Heart left ventricle (tissue), 16 donors: ENCODE measurements around the gene SND1. TPM values are rescaled to one million over a fixed set of nuclear protein-coding genes. Genes with fewer than 3 reads are reported as not detected.

Experiments
- ATAC-seq, 4 donors: fragments of 200-7000 bp; cut with Tn5 transposase; one replicate each; pipeline ENCODE4 v1.9.1; 2020 to 2022; ENCODE audit warnings: moderate library complexity in 4 of 4, mild to moderate bottlenecking in 3 of 4, moderate number of reproducible peaks in 1 of 4
- DNase-seq, 5 donors: peaks; one replicate each; pipeline ENCODE4 v3.0.0-alpha.2; 2020
- H3K27ac ChIP-seq, 12 donors: fragments of 200-600 bp; sonication (generic) in 4 of 12; one replicate each; pipeline versions ENCODE4 v1.5.0 to v1.8.0; 2016 to 2022; ENCODE audit warnings: mild to moderate bottlenecking in 2 of 12
- H3K27me3 ChIP-seq, 9 donors: fragments of 200-600 bp; sonication (generic) in 2 of 9; one replicate each; pipeline versions ENCODE4 v1.5.1 to v1.8.0; 2016 to 2022; ENCODE audit warnings: mild to moderate bottlenecking in 3 of 9
- H3K36me3 ChIP-seq, 9 donors: fragments of 200-600 bp; sonication (generic) in 2 of 9; one replicate each; pipeline versions ENCODE4 v1.5.0 to v1.8.0; 2018 to 2022; ENCODE audit warnings: mild to moderate bottlenecking in 2 of 9
- H3K4me1 ChIP-seq, 12 donors: fragments of 200-600 bp; sonication (generic) in 4 of 12; one replicate each; pipeline versions ENCODE4 v1.5.0 to v1.8.0; 2016 to 2022; ENCODE audit warnings: mild to moderate bottlenecking in 3 of 12
- H3K4me3 ChIP-seq, 12 donors: fragments of 200-600 bp; sonication (generic) in 4 of 12; one replicate each; pipeline versions ENCODE4 v1.5.0 to v1.8.0; 2017 to 2022; ENCODE audit warnings: mild to moderate bottlenecking in 9 of 12, moderate library complexity in 4 of 12
- H3K9me3 ChIP-seq, 12 donors: fragments of 200-600 bp; sonication (generic) in 4 of 12; one replicate each; pipeline versions ENCODE4 v1.5.0 to v1.8.0; 2016 to 2022; ENCODE audit warnings: mild to moderate bottlenecking in 1 of 12
- CTCF ChIP-seq, 12 donors: fragments of 200-600 bp; sonication (generic) in 4 of 12; IDR thresholded peaks; one replicate each; pipeline versions ENCODE4 v1.5.0 to v1.8.0; 2018 to 2022; ENCODE audit warnings: antibody characterized with exemption in 12 of 12, mild to moderate bottlenecking in 5 of 12
- POLR2A ChIP-seq, 2 donors: fragments of 450-650 bp; IDR thresholded peaks; one replicate each; pipeline ENCODE4 v1.6.1; 2017; ENCODE audit warnings: antibody characterized with exemption in 2 of 2, mild to moderate bottlenecking in 2 of 2, moderate library complexity in 2 of 2
- WGBS, 4 donors: extraction: QIAGEN DNeasy Blood & Tissue Kit in 2 of 4; methylation state at CpG; one replicate each; pipeline versions ENCODE4 v1.1.5 to v1.1.7; 2013 to 2018; 5-methylcytosine and 5-hydroxymethylcytosine counted together
- intact Hi-C, 10 donors: fragments of 100-400 bp; cut with DNase I; formaldehyde crosslinking; loops; one replicate each; pipeline versions ENCODE4 v1.11.1 to v1.14.2; 2022
- polyA plus RNA-seq, 2 donors: library from polyadenylated mRNA; stranded (reverse); fragments of 200-250 nt; gene quantifications; one replicate each; pipeline ENCODE4 v1.2.3, GENCODE V29; 2013
- total RNA-seq, 9 donors: library from RNA; depleted of rRNA in 2 of 9; stranded (reverse); fragments of >200 nt in 2 of 9; fragmentation: NEBNext Ultra II Directional in 3 of 9; extraction: Animal tissue kit (Norgen Biotek cat#: 25700) in 3 of 9; gene quantifications; one replicate each; pipeline versions ENCODE4 v1.1.0 to v1.2.4, GENCODE V29; 2016 to 2023
- donor health status: ischemic (EF 13 %, LVEDD 7.1; RV severe dilation, severe dysfunction).
- donor health status: healthy with polysubstance abuse.
- donor health status: DM: no; HTN: yes; CAD: no.
- donor health status: DM: no; HTN: no; CAD: no.
- donor health status: ischemic (EF 25% LVEDD 6.9; RV normal size, moderate dysfunction).
- donor health status: ischemic (EF 25% LVEDD 5.7; RV mildly dilated, moderate dysfunction).
- donor health status: healthy.
- donor health status: DM: yes; HTN: yes; CAD: no.
- donor health status: ischemic (EF 35%, LVEDD 5.7; RV mildly dilated, moderate dysfunction).
- donor health status: nonischemic (EF 11% LVEDD 7.7; RV severe dilation, severe dysfunction).
- donor health status: DM: yes; HTN: yes; CAD: no.
- donor health status: PGD.
- donor health status: ischemic (EF 29% LVEDD 5.4; RV normal size, mild dysfunction).
- donor health status: nonischemic (EF 23%, LVEDD 6.1; RV moderate dilation, normal function).

SND1 gene
- total and polyA plus RNA-seq, 11 donors = 45.6 to 115 (median 76.3) TPM

GRCh38 chr7:128000048-128000447 is 348.1 kb downstream of the SND1 start:
- H3K9me3 ChIP-seq = no peaks in the 10 kb centered on the region
- H3K36me3 ChIP-seq = peaks cover 0 to 7% (median 0%) of the 10 kb centered on the region in 9 donors
- 80 to 100% (median 94%) methylated on average over 1 of the region's 1 CpG for WGBS, 4 donors
- TF ChIP-seq POLR2A (IDR thresholded peaks at IDR 0.05) (no peak), CTCF (IDR thresholded peaks at IDR 0.05) (no peak)
- peak overlapping the region in 1 of 12 donors; percentile 66 for H3K27ac ChIP-seq
- intact Hi-C loops = no loop called here
- no peak for DNase-seq
- H3K4me3 ChIP-seq = no peak overlapping the region
- peaks cover 0 to 77% (median 30%) of the 10 kb centered on the region in 12 donors for H3K4me1 ChIP-seq
- ATAC-seq = no peak
- no peaks in the 10 kb centered on the region for H3K27me3 ChIP-seq

GRCh38 chr7:128000854-128001265 is 348.9 kb downstream of the SND1 start:
- Histone ChIP-seq H3K9me3 (no peaks in the 10 kb centered on the region), H3K4me3 (peak overlapping the region in 5 of 12 donors; percentile 1 to 27 (median 7)), H3K4me1 (peaks cover 0 to 72% (median 22%) of the 10 kb centered on the region in 12 donors), H3K36me3 (peaks cover 0 to 7% (median 0%) of the 10 kb centered on the region in 9 donors), H3K27ac (peak overlapping the region in 2 of 12 donors; percentile 17 to 66), H3K27me3 (no peaks in the 10 kb centered on the region)
- intact Hi-C loops = no loop called here
- no peak for DNase-seq
- TF ChIP-seq CTCF (IDR thresholded peaks at IDR 0.05) (no peak), POLR2A (IDR thresholded peaks at IDR 0.05) (no peak)
- no peak for ATAC-seq
- 53 to 75% (median 60%) methylated on average over 6 of the region's 6 CpGs for WGBS, 4 donors

GRCh38 chr7:128003167-128003566 is 351.2 kb downstream of the SND1 start:
- H3K4me3 ChIP-seq = no peak overlapping the region
- no peaks in the 10 kb centered on the region for H3K9me3 ChIP-seq
- ATAC-seq (peak in 1 of 4 donors; percentile 33), DNase-seq (no peak)
- H3K27ac ChIP-seq = peak overlapping the region in 1 of 12 donors; percentile 77
- intact Hi-C loops = no loop called here
- H3K36me3 ChIP-seq = no peaks in the 10 kb centered on the region
- peaks cover 0 to 72% (median 14%) of the 10 kb centered on the region in 12 donors for H3K4me1 ChIP-seq
- TF ChIP-seq POLR2A (IDR thresholded peaks at IDR 0.05) (no peak), CTCF (IDR thresholded peaks at IDR 0.05) (no peak)
- H3K27me3 ChIP-seq = no peaks in the 10 kb centered on the region
- WGBS, 4 donors = 88 to 92% (median 89%) methylated on average over 3 of the region's 3 CpGs

GRCh38 chr7:128003787-128004186 is 351.8 kb downstream of the SND1 start:
- no peak for DNase-seq
- WGBS, 4 donors = 62 to 75% (median 72%) methylated on average over 2 of the region's 2 CpGs
- Histone ChIP-seq H3K4me3 (no peak overlapping the region), H3K9me3 (no peaks in the 10 kb centered on the region), H3K27ac (peak overlapping the region in 1 of 12 donors; percentile 77), H3K36me3 (no peaks in the 10 kb centered on the region), H3K27me3 (no peaks in the 10 kb centered on the region), H3K4me1 (peaks cover 0 to 71% (median 12%) of the 10 kb centered on the region in 12 donors)
- peak in 2 of 4 donors; percentile 31 to 53 for ATAC-seq
- TF ChIP-seq POLR2A (IDR thresholded peaks at IDR 0.05) = no peak
- TF ChIP-seq CTCF (IDR thresholded peaks at IDR 0.05) = no peak
- intact Hi-C loops = no loop called here
